GM12878 (cell line): Measurements from ENCODE around the gene RAD52. TPM values are rescaled to one million over a fixed set of nuclear protein-coding genes. Genes with fewer than 3 reads are reported as not detected.

Experiments used
- ATAC-seq: fragments of 200-7000 bp; cut with Tn5 transposase; 3 replicates; pipeline ENCODE4 v1.9.1; 2020; ENCODE audit warnings: mild to moderate bottlenecking, moderate library complexity
- BruUV-seq: library from RNA; stranded (reverse); fragments of 400-500 nt; replicated peaks from 2 replicates; lab custom pipeline; 2021; lab: Mats Ljungman, UMichigan
- CTCF ChIA-PET: fragments of 300-600 bp; sonication (Branson Sonifier 250); formaldehyde crosslinking; extraction: SDS; loops from one replicate; lab custom pipeline; 2021; ENCODE audit warnings: inconsistent platforms; lab: Yijun Ruan, JAX
- POLR2A ChIA-PET: fragments of 350-600 bp; formaldehyde crosslinking; extraction: SDS; loops from one replicate; lab custom pipeline; 2021; ENCODE audit warnings: inconsistent platforms; lab: Charles Lee
- RAD21 ChIA-PET: fragments of 300-600 bp; sonication (Branson Sonifier 250); formaldehyde crosslinking; loops from one replicate; lab custom pipeline; 2023; ENCODE audit warnings: antibody characterized with exemption; ENCODE audit not compliant: unreplicated experiment; lab: Charles Lee
- SMC1A ChIA-PET: fragments of 300-600 bp; sonication (Branson Sonifier 250); formaldehyde crosslinking; loops from one replicate; lab custom pipeline; 2023; ENCODE audit not compliant: unreplicated experiment, uncharacterized antibody; lab: Charles Lee
- DNase-seq: peaks from one replicate; pipeline ENCODE4 v3.0.0-alpha.2; 2011; ENCODE audit warnings: low read depth, low spot score
- FAIRE-seq: peaks from 3 replicates; lab custom pipeline; 2011; peaks lifted over from hg19 to GRCh38; lab: Jason Lieb, UNC
- H2AFZ ChIP-seq: 2 replicates; pipeline ENCODE4 v1.6.0; 2011; ENCODE audit warnings: low read depth, low read length, control low read depth; ENCODE audit not compliant: control insufficient read depth
- H3K27ac ChIP-seq: 2 replicates; pipeline ENCODE4 v1.5.1; 2011; ENCODE audit warnings: control low read depth; ENCODE audit not compliant: control insufficient read depth, insufficient read depth
- H3K27me3 ChIP-seq, 2 experiments: replicated peaks in 1 of 2; 2 replicates each; pipeline versions ENCODE4 v1.6.0 to v1.6.1; 2011; ENCODE audit warnings: low read length in 1 of 2; ENCODE audit not compliant: control insufficient read depth in 2 of 2, insufficient read depth in 2 of 2
- H3K36me3 ChIP-seq, 2 experiments: 2 replicates each; pipeline ENCODE4 v1.5.1; 2011; ENCODE audit warnings: low read length in 1 of 2; ENCODE audit not compliant: control insufficient read depth in 2 of 2, insufficient read depth in 2 of 2
- H3K4me1 ChIP-seq: 2 replicates; pipeline ENCODE4 v1.6.1; 2011; ENCODE audit warnings: mild to moderate bottlenecking, low read length, moderate library complexity, mixed read lengths; ENCODE audit not compliant: control insufficient read depth, insufficient read depth
- H3K4me2 ChIP-seq: 2 replicates; pipeline ENCODE4 v1.6.0; 2011; ENCODE audit warnings: control low read depth; ENCODE audit not compliant: control insufficient read depth, insufficient read depth
- H3K4me3 ChIP-seq: fragments of 200-600 bp; sonication (generic); 2 replicates; pipeline ENCODE4 v1.5.1; 2016
- H3K79me2 ChIP-seq: 2 replicates; pipeline ENCODE4 v1.6.0; 2011; ENCODE audit warnings: low read length; ENCODE audit not compliant: control insufficient read depth, insufficient read depth
- H3K9ac ChIP-seq: 2 replicates; pipeline ENCODE4 v1.8.0; 2011; ENCODE audit warnings: low read length, control low read depth, mixed read lengths; ENCODE audit not compliant: control insufficient read depth, insufficient read depth
- H3K9me3 ChIP-seq: replicated peaks from 3 replicates; pipeline ENCODE4 v1.5.1; 2011; ENCODE audit warnings: mild to moderate bottlenecking, low read length; ENCODE audit not compliant: control insufficient read depth, insufficient read depth
- H4K20me1 ChIP-seq: 2 replicates; pipeline ENCODE4 v1.6.0; 2011; ENCODE audit not compliant: control insufficient read depth, insufficient read depth
- BHLHE40 ChIP-seq, 2 experiments: fragments of 450-650 bp in 1 of 2; IDR thresholded peaks; 2 replicates each; pipeline ENCODE4 v1.6.1; 2011 to 2017; ENCODE audit warnings: low read depth in 2 of 2, borderline replicate concordance in 1 of 2, improper control_type of control experiment in 1 of 2, low read length in 1 of 2, mild to moderate bottlenecking in 1 of 2
- CBX5 ChIP-seq: sonication (generic); IDR thresholded peaks from 2 replicates; pipeline ENCODE4 v1.6.1; 2016; ENCODE audit warnings: low read depth, moderate library complexity, mild to moderate bottlenecking, inconsistent platforms
- HCFC1 ChIP-seq: fragments of 150-350 bp; IDR thresholded peaks from 2 replicates; pipeline ENCODE4 v1.6.1; 2014; ENCODE audit warnings: low read length
- IRF4 ChIP-seq: IDR thresholded peaks from 2 replicates; pipeline ENCODE4 v1.6.1; 2011; ENCODE audit warnings: low read depth, low read length
- POLR2AphosphoS5 ChIP-seq: IDR thresholded peaks from 2 replicates; pipeline ENCODE4 v1.6.1; 2011; ENCODE audit warnings: mild to moderate bottlenecking, low read length, inconsistent platforms
- RBBP5 ChIP-seq: fragments of 200-600 bp; sonication (generic); conservative IDR thresholded peaks from 2 replicates; pipeline ENCODE4 v1.6.1; 2016
- RELA ChIP-seq: fragments of 450-650 bp; IDR thresholded peaks from 2 replicates; pipeline ENCODE4 v1.8.0; 2014; ENCODE audit warnings: borderline replicate concordance; ENCODE audit not compliant: partially characterized antibody
- SIN3A ChIP-seq: IDR thresholded peaks from 2 replicates; pipeline ENCODE4 v1.6.1; 2012; ENCODE audit warnings: low read depth, low read length, improper control_type of control experiment
- TAF1 ChIP-seq: IDR thresholded peaks from 2 replicates; pipeline ENCODE4 v1.6.1; 2011; ENCODE audit warnings: mild to moderate bottlenecking, low read depth, low read length, borderline replicate concordance
- YY1 ChIP-seq: IDR thresholded peaks from 2 replicates; pipeline ENCODE4 v1.6.1; 2011; ENCODE audit warnings: low read depth, mild to moderate bottlenecking, low read length
- ZBTB11 ChIP-seq: fragments of 450-650 bp; formaldehyde crosslinking; IDR thresholded peaks from 2 replicates; pipeline ENCODE4 v1.5.0; 2022; ENCODE audit warnings: mild to moderate bottlenecking, missing genetic modification characterization
- ZNF24 ChIP-seq: fragments of 450-650 bp; IDR thresholded peaks from 2 replicates; pipeline ENCODE4 v1.6.1; 2017; ENCODE audit warnings: antibody characterized with exemption, mild to moderate bottlenecking
- WGBS: methylation state at CpG from one replicate; pipeline ENCODE4 v1.1.6; 2016; ENCODE audit warnings: low lambda C conversion rate; ENCODE audit not compliant: insufficient replicate concordance, insufficient coverage; ENCODE audit errors: missing lambda C conversion rate; 5-methylcytosine and 5-hydroxymethylcytosine counted together
- in situ Hi-C: fragments of 300-500 bp; cut with MboI; formaldehyde crosslinking; loops from 9 replicates; pipeline ENCODE4 v1.14.3; 2018; ENCODE audit warnings: mixed read lengths
- intact Hi-C: fragments of 100-400 bp; cut with micrococcal nuclease; formaldehyde crosslinking; loops from one replicate; pipeline ENCODE4 v1.14.2; 2022; ENCODE audit not compliant: unreplicated experiment
- polyA plus RNA-seq, 11 experiments: library from polyadenylated mRNA; depleted of rRNA in 4 of 11; unstranded in 6 of 11; stranded (reverse) in 5 of 11; fragments of >200 nt; fragmentation: Nextera tagmentation in 4 of 11; fragmentation: Illumina TruSeq in 1 of 11; extraction: Ambion mirVana in 4 of 11; extraction: Trizol in 1 of 11; gene quantifications; 1 replicate in 1 of 11; 2 replicates in 10 of 11; pipeline versions ENCODE4 v1.2.1 to v1.2.3, GENCODE V29; 2011 to 2016; ENCODE audit warnings: inconsistent platforms in 2 of 11, missing spikeins in 2 of 11, low read depth in 1 of 11
- total RNA-seq, 4 experiments: library from RNA; depleted of rRNA in 3 of 4; stranded (reverse); fragments of >200 nt in 3 of 4; fragmentation: Illumina TruSeq in 1 of 4; extraction: Trizol in 1 of 4; gene quantifications; 2 replicates each; pipeline versions ENCODE4 v1.2.1 to v1.2.3, GENCODE V29; 2013 to 2021

Gene RAD52
- total and polyA plus RNA-seq, 10 of the 15 experiments (the other 5 are each of a cell fraction or from before 2014, with no cell fraction given): 2.0 to 15.7 (median 8.9) TPM

DNA sequence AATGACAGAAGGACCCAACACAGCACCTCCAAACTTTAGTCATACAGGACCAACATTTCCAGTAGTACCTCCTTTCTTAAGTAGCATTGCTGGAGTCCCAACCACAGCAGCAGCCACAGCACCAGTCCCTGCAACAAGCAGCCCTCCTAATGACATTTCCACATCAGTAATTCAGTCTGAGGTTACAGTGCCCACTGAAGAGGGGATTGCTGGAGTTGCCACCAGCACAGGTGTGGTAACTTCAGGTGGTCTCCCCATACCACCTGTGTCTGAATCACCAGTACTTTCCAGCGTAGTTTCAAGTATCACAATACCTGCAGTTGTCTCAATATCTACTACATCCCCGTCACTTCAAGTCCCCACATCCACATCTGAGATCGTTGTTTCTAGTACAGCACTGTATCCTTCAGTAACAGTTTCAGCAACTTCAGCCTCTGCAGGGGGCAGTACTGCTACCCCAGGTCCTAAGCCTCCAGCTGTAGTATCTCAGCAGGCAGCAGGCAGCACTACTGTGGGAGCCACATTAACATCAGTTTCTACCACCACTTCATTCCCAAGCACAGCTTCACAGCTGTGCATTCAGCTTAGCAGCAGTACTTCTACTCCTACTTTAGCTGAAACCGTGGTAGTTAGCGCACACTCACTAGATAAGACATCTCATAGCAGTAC lies 64.6 kb downstream of the RAD52 start:
- Histone ChIP-seq H3K4me3 (no peak overlapping the region), H3K4me1 (no peaks in the 10 kb centered on the region; the same call in 1 of the 2 replicates), H3K9ac (no peak overlapping the region), H3K27ac (no peak overlapping the region), H2AFZ (no peak overlapping the region), H3K27me3 (no peaks in the 10 kb centered on the region), H3K79me2 (no peaks in the 10 kb centered on the region), H4K20me1 (no peaks in the 10 kb centered on the region; the same call in 1 of the 2 replicates), H3K36me3 (peaks cover 23 to 46% of the 10 kb centered on the region in 2 experiments), H3K4me2 (no peak overlapping the region), H3K9me3 (no peaks in the 10 kb centered on the region; the same call in 2 of the 3 replicates)
- DNase-seq: no peak
- no peak for FAIRE-seq
- CTCF ChIA-PET: interaction anchor here (0.6 to 1.7 kb wide), 5 partner anchors 10 to 299 kb away, joined by 3 to 4 read pairs (median 3); no protein-coding TSS in a partner anchor
- RAD21 ChIA-PET: no interaction called here
- intact Hi-C loops: no loop called here
- 77% methylated on average over 5 of the region's 5 CpGs for WGBS
- no peak for ATAC-seq
- TF ChIP-seq CBX5 (no peak), POLR2AphosphoS5 (peak; percentile 40; the same call in 1 of the 2 replicates), TAF1 (no peak), BHLHE40 (IDR thresholded peaks at IDR 0.05; ENCODE audit: borderline replicate concordance in 1 of 2, low read depth in 2 of 2, low read length in 1 of 2) (no peak)
- POLR2A ChIA-PET: interaction anchor here (1.0 kb wide), 1 partner anchor 17 kb away, joined by 3 read pairs; no protein-coding TSS in a partner anchor
- TSS peak; percentile 38 for BruUV-seq
- in situ Hi-C loops: no loop called here
- SMC1A ChIA-PET: interaction anchor here (0.9 to 2.0 kb wide), 7 partner anchors 10 to 69 kb away, joined by 3 to 9 read pairs (median 4); no protein-coding TSS in a partner anchor

DNA sequence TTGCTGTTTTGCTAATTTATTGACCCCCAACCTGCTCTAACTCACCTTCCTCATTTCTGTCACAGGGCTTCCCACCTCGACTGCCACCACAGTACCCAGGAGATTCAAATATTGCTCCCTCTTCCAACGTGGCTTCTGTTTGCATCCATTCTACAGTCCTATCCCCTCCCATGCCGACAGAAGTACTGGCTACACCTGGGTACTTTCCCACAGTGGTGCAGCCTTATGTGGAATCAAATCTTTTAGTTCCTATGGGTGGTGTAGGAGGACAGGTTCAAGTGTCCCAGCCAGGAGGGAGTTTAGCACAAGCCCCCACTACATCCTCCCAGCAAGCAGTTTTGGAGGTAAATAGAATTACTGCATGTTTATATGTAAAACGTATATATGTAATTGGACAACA lies 68.8 kb downstream of the RAD52 start:
- no peak overlapping the region for H3K9ac ChIP-seq
- ChIA-PET SMC1A (interaction anchor here (0.9 to 1.8 kb wide), 2 partner anchors 8 to 266 kb away, joined by 3 to 6 read pairs; no protein-coding TSS in a partner anchor), POLR2A (interaction anchor here (0.6 kb wide), 1 partner anchor 29 kb away, joined by 3 read pairs; no protein-coding TSS in a partner anchor), CTCF (no interaction called here), RAD21 (no interaction called here)
- DNase-seq (no peak), FAIRE-seq (no peak), ATAC-seq (no peak)
- 84% methylated on average over 4 of the region's 4 CpGs for WGBS
- in situ Hi-C loops (no loop called here), intact Hi-C loops (no loop called here)
- no TSS peak for BruUV-seq
- H3K4me2 ChIP-seq: no peak overlapping the region
- no peaks in the 10 kb centered on the region for H3K79me2 ChIP-seq
- H3K9me3 ChIP-seq: no peaks in the 10 kb centered on the region; the same call in 2 of the 3 replicates
- H3K27me3 ChIP-seq: no peaks in the 10 kb centered on the region
- no peak overlapping the region for H2AFZ ChIP-seq
- H3K27ac ChIP-seq: no peak overlapping the region
- H3K36me3 ChIP-seq: peaks cover 22 to 51% of the 10 kb centered on the region in 2 experiments
- H3K4me1 ChIP-seq: no peaks in the 10 kb centered on the region; the same call in 1 of the 2 replicates
- H3K4me3 ChIP-seq: no peak overlapping the region
- TF ChIP-seq IRF4 (no peak), ZNF24 (no peak), ZBTB11 (CRISPR knock-in tag) (no peak), HCFC1 (no peak), RBBP5 (no peak), YY1 (no peak), RELA (no peak), SIN3A (no peak)
- TF ChIP-seq, all 136 proteins: peak for 0
- no peaks in the 10 kb centered on the region; the same call in 1 of the 2 replicates for H4K20me1 ChIP-seq
